Activated CD4-positive, alpha-beta T cell treated with anti-CD3 and anti-CD28 coated beads, Interleukin-2, Interleukin-6, amounts not matched to agents 100 ng/mL and 50 ng/mL, durations not matched to agents 16 hours and 8 hours (primary cell): ENCODE measurements around the gene FOXL3.
"Not testable (repeated sequence)": the region's sequence is repeated elsewhere in the genome, so short reads cannot be mapped to it uniquely, and the experiment has no call there.

ENCODE experiments used
- DNase-seq: peaks from one replicate; pipeline ENCODE4 v3.0.0-alpha.2; 2020

FOXL3 gene

GRCh38 chr7:289756-290553 lies at the start of gene FOXL3:
Gene FOXL3, plus strand, starts transcription at chr7:290170. Its CDS starts 0 bp downstream, at chr7:290170.
- DNase-seq, result no peak

- peak; percentile 22 for DNase-seq
Measured at GRCh38 chr7:240887-241421, 49.0 kb upstream of the FOXL3 start.

- no peak for DNase-seq
Measured at GRCh38 chr7:241513-241912, 48.5 kb upstream of the FOXL3 start.

GRCh38 chr7:242826-243579 lies 47.0 kb upstream of the FOXL3 start:
- DNase-seq, result not testable (repeated sequence)

- DNase-seq, result not testable (repeated sequence)
Measured at GRCh38 chr7:243580-243978, 46.4 kb upstream of the FOXL3 start.

- no peak for DNase-seq
Measured at GRCh38 chr7:244974-245373, 45.0 kb upstream of the FOXL3 start.

GRCh38 chr7:245574-246295 lies 44.2 kb upstream of the FOXL3 start:
- no peak for DNase-seq

- DNase-seq, result no peak
Measured at GRCh38 chr7:246451-246850, 43.5 kb upstream of the FOXL3 start.

- DNase-seq, result no peak
Measured at GRCh38 chr7:247181-247580, 42.8 kb upstream of the FOXL3 start.

GRCh38 chr7:247636-248035 lies 42.3 kb upstream of the FOXL3 start:
- no peak for DNase-seq

GRCh38 chr7:248732-249435 lies 41.1 kb upstream of the FOXL3 start:
- no peak for DNase-seq

GRCh38 chr7:249989-250388 lies 40.0 kb upstream of the FOXL3 start:
- DNase-seq, result no peak

- DNase-seq, result no peak
Measured at GRCh38 chr7:250523-250922, 39.4 kb upstream of the FOXL3 start.

GRCh38 chr7:251005-251404 lies 39.0 kb upstream of the FOXL3 start:
- DNase-seq, result no peak

GRCh38 chr7:251446-252175 lies 38.4 kb upstream of the FOXL3 start:
- DNase-seq, result no peak

GRCh38 chr7:252216-252965 lies 37.6 kb upstream of the FOXL3 start:
- no peak for DNase-seq

GRCh38 chr7:252981-253380 lies 37.0 kb upstream of the FOXL3 start:
- no peak for DNase-seq

GRCh38 chr7:253581-254336 lies 36.2 kb upstream of the FOXL3 start:
- DNase-seq, result no peak

- DNase-seq, result no peak
Measured at GRCh38 chr7:254337-255037, 35.5 kb upstream of the FOXL3 start.

- DNase-seq, result no peak
Measured at GRCh38 chr7:255038-255435, 34.9 kb upstream of the FOXL3 start.
